ENCODE data around the gene SP140L. TPM values are rescaled to one million over a fixed set of nuclear protein-coding genes. Genes with fewer than 3 reads are reported as not detected.

SP140L gene
- total and polyA plus RNA-seq, 7 donors, result 1.6 to 6.7 (median 3.7) TPM

DNA sequence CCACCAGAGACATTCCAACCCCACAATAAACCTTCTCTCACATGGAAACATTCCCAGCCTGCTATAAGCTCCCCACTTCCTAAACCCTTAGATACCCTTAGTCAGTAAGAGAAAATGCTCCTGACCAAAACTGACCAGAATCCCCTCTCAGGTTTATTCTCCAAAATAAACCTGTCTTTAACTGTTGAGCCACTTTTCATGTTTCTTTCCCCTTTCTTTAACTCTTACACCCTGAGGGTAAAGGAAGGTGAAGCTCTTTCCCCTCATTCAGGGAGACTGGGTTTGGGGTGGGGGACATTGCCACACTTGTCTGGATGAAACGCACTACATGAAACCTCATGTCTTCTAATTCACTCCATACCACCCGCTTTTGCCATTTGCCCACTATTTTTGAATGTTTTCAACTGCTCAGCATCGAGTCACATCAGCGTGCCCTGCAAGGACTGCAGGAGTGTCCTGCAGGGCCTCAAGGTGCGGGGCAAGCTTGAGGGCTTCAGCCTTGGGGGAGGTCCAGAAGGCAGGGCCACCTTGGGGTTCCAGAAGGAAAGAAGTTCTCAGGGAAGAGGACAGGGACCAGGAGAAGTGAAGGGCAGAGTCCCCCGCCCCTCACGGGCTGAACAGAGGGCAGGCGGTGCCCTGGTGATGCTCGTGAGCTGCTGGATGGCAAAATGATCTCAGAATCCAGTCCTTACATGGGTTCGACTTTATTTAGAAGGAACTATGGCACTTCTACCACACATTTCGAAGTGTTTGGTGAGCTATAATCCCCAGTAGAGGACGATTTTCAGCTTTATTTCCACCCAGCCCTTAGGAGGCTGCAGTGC, 4.2 kb upstream of the SP140L start:
- intact Hi-C loops (cut with DNase I), result no loop called here
- no peaks in the 10 kb centered on the region for H3K36me3 ChIP-seq (ENCODE audit: insufficient read depth in 1 of 2, low read depth in 1 of 2)
- 82 to 90% (median 82%) methylated on average over 12 of the region's 12 CpGs for WGBS, 3 donors
- H3K4me3 ChIP-seq, result no peak overlapping the region
- TF ChIP-seq, protein P1, sequence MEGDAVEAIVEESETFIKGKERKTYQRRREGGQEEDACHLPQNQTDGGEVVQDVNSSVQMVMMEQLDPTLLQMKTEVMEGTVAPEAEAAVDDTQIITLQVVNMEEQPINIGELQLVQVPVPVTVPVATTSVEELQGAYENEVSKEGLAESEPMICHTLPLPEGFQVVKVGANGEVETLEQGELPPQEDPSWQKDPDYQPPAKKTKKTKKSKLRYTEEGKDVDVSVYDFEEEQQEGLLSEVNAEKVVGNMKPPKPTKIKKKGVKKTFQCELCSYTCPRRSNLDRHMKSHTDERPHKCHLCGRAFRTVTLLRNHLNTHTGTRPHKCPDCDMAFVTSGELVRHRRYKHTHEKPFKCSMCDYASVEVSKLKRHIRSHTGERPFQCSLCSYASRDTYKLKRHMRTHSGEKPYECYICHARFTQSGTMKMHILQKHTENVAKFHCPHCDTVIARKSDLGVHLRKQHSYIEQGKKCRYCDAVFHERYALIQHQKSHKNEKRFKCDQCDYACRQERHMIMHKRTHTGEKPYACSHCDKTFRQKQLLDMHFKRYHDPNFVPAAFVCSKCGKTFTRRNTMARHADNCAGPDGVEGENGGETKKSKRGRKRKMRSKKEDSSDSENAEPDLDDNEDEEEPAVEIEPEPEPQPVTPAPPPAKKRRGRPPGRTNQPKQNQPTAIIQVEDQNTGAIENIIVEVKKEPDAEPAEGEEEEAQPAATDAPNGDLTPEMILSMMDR (IDR thresholded peaks at IDR 0.05), result no peak
- H3K4me1 ChIP-seq, result peaks cover under 1% of the 10 kb centered on the region
- H3K27ac ChIP-seq, result no peak overlapping the region
- H3K27me3 ChIP-seq (ENCODE audit: insufficient read depth in 3 of 3, low read length in 2 of 3), result peaks cover 0 to under 1% (median 0%) of the 10 kb centered on the region in 3 donors
- no peaks in the 10 kb centered on the region for H3K9me3 ChIP-seq
- DNase-seq (no peak), ATAC-seq (no peak)

DNA sequence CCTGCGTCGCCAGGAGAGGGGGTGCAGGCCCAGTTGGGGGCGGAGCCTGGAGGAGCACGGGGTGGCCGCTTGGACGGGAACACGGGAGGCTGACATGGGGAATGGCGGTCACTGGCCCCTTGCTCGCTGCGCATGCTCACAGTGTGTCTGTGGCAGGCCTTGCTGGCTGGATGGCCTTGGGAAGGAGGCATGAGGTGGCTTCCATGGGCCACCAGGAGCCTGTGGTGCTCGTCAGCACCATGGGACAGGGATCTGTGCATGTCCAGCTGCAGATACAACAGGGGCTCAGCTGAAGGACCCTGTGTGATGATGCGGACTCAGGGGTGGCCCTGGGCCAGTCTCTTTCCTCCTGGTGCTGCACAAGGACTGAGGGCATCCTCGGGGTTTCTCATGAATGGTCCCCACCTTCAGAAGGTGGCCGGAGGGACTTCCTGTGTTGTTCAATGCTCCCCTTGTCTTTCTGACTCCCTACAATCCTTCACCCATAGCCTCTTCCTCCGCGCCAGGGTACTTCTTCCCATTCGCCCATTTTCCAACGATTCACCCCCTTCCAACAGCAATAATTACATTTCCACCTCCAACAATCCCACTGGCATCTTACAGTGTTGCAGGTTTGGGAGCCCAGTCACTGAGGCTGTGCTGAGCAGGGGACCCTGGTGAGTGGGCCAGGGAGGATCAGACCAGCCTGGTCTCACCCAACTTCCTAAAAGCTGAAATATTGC, 3.4 kb upstream of the SP140L start:
- Histone ChIP-seq H3K27me3 (ENCODE audit: insufficient read depth in 3 of 3, low read length in 2 of 3) (no peaks in the 10 kb centered on the region), H3K4me3 (no peak overlapping the region), H3K4me1 (peaks cover 4% of the 10 kb centered on the region), H3K36me3 (ENCODE audit: insufficient read depth in 1 of 2, low read depth in 1 of 2) (no peaks in the 10 kb centered on the region), H3K9me3 (no peaks in the 10 kb centered on the region), H3K27ac (no peak overlapping the region)
- 83 to 90% (median 88%) methylated on average over 18 of the region's 18 CpGs for WGBS, 3 donors
- no peak for DNase-seq
- intact Hi-C loops (cut with DNase I), result no loop called here
- TF ChIP-seq, protein P1 (IDR thresholded peaks at IDR 0.05), result no peak
- no peak for ATAC-seq

DNA sequence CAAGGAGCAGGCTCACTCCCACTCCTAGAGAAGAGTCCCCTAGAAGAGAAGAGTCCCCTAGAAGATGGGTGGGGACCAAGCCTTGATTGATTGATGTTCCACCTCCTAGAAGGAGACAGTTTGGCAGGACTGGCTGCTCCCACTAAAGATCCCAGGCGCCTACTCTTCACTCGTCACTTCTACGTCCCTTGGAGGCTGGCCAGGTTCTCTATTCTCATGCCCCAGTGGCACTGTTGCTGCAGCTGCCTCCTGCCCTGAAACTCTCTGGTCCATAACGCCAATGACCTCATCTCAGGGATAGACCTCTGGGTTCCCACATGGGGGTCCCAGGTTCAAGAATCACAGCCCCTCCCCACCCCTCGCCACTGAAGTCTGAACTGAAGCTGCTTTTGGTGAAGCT, 2.5 kb upstream of the SP140L start:
- ATAC-seq, result no peak
- no peaks in the 10 kb centered on the region for H3K27me3 ChIP-seq (ENCODE audit: insufficient read depth in 3 of 3, low read length in 2 of 3)
- intact Hi-C loops (cut with DNase I), result no loop called here
- WGBS, 3 donors, result 79 to 89% (median 84%) methylated on average over 5 of the region's 5 CpGs
- no peak overlapping the region for H3K4me3 ChIP-seq
- H3K27ac ChIP-seq, result no peak overlapping the region
- H3K36me3 ChIP-seq (ENCODE audit: insufficient read depth in 1 of 2, low read depth in 1 of 2), result no peaks in the 10 kb centered on the region
- peaks cover 4% of the 10 kb centered on the region for H3K4me1 ChIP-seq
- no peak for DNase-seq
- TF ChIP-seq, protein P1 (IDR thresholded peaks at IDR 0.05), result no peak
- H3K9me3 ChIP-seq, result no peaks in the 10 kb centered on the region

DNA sequence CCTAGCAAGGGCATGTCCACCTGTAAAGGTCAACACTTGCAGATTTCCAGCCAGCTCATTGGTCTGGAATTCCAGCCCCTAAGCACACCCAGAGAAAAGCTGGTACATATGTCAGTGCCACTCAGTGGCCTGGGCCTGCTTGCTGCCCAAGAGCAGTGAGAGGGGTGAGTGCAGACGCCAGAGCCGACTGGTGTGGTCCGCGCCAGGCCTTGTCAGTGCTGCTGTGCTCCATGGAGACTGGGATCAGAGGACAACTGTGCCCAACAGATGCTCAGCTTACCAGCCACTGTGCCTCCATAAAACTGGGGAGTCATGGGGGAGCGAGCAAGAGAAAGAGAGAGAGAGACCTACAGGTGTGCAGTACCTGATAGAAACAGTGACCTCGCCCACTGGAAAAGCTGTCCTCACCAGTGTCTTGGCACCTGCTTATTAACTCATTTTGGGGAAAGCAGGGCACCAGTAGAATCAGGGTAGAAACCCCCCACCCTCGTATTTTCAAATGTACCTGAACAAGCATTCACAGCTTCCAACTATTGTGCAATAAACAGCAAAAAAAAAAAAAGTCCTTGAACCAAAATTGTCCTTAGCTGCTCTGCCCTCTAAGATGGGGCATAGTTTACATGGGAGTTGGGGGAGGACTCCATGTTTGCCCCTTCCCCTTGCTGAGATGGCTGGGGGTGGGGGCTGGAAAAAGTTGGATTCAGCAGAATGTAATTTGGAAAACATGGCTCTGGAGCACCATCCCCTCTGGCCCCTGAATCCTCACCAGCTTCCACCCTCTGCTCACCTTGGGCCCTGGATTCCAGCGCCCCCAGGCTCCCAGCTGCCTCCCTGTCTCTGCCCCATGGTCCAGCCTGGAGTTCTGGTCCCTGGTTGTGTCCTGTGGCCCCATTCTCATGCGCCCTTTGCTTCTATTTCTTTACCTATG, 1.4 kb upstream of the SP140L start:
- intact Hi-C loops (cut with DNase I), result loop anchor here in 1 of 2 donors (5.0 kb wide), 1 partner anchor 87 kb away; no protein-coding TSS in a partner anchor
- TF ChIP-seq, protein P1 (IDR thresholded peaks at IDR 0.05), result no peak
- ATAC-seq (no peak), DNase-seq (no peak)
- Histone ChIP-seq H3K27ac (no peak overlapping the region), H3K9me3 (no peaks in the 10 kb centered on the region), H3K4me3 (no peak overlapping the region), H3K36me3 (ENCODE audit: insufficient read depth in 1 of 2, low read depth in 1 of 2) (no peaks in the 10 kb centered on the region), H3K4me1 (peaks cover 8% of the 10 kb centered on the region), H3K27me3 (ENCODE audit: insufficient read depth in 3 of 3, low read length in 2 of 3) (no peaks in the 10 kb centered on the region)
- WGBS, 3 donors, result 87 to 93% (median 90%) methylated on average over 7 to 8 of the region's 9 CpGs
